H9 (cell line): ENCODE results near the gene GID8. TPM values are rescaled to one million over a fixed set of nuclear protein-coding genes. Genes with fewer than 3 reads are reported as not detected.

Source experiments
- DNase-seq: peaks from one replicate; pipeline ENCODE4 v3.0.0-alpha.2; 2017
- H2AFZ ChIP-seq: one replicate; pipeline ENCODE4 v1.6.1; 2013; ENCODE audit warnings: mild to moderate bottlenecking, low read length, control low read depth, moderate library complexity
- H2AK5ac ChIP-seq: 2 replicates; pipeline ENCODE4 v1.6.1; 2013; ENCODE audit warnings: low read length, control low read depth, mixed read lengths; ENCODE audit not compliant: insufficient read length
- H2BK120ac ChIP-seq: one replicate; pipeline ENCODE4 v1.6.1; 2013; ENCODE audit warnings: low read depth, mild to moderate bottlenecking, low read length, control low read depth, inconsistent platforms; ENCODE audit not compliant: poor library complexity, severe bottlenecking
- H2BK12ac ChIP-seq: 2 replicates; pipeline ENCODE4 v1.6.1; 2013; ENCODE audit warnings: low read length, control low read depth, mixed read lengths, low read depth; ENCODE audit not compliant: insufficient read length
- H2BK15ac ChIP-seq: 2 replicates; pipeline ENCODE4 v1.6.1; 2013; ENCODE audit warnings: low read depth, low read length, control low read depth
- H2BK20ac ChIP-seq: one replicate; pipeline ENCODE4 v1.6.1; 2013; ENCODE audit warnings: low read depth, mild to moderate bottlenecking, low read length, control low read depth, inconsistent platforms; ENCODE audit not compliant: poor library complexity, severe bottlenecking
- H2BK5ac ChIP-seq: 2 replicates; pipeline ENCODE4 v1.6.1; 2013; ENCODE audit warnings: low read length, control low read depth, mixed read lengths; ENCODE audit not compliant: insufficient read length
- H3K14ac ChIP-seq: 2 replicates; pipeline ENCODE4 v1.6.1; 2013; ENCODE audit warnings: low read length, control low read depth; ENCODE audit not compliant: insufficient read depth
- H3K18ac ChIP-seq: 2 replicates; pipeline ENCODE4 v1.6.1; 2013; ENCODE audit warnings: low read depth, mild to moderate bottlenecking, mixed read lengths, low read length, control low read depth; ENCODE audit not compliant: insufficient read length
- H3K23ac ChIP-seq: 2 replicates; pipeline ENCODE4 v1.6.1; 2013; ENCODE audit warnings: low read length, control low read depth, mixed read lengths, low read depth; ENCODE audit not compliant: insufficient read length
- H3K23me2 ChIP-seq: 2 replicates; pipeline ENCODE4 v1.6.1; 2013; ENCODE audit warnings: low read depth, mild to moderate bottlenecking, mixed read lengths, low read length, control low read depth; ENCODE audit not compliant: insufficient read length, poor library complexity, severe bottlenecking
- H3K27ac ChIP-seq: 2 replicates; pipeline ENCODE4 v1.5.1; 2013; ENCODE audit warnings: low read length, control low read depth, mixed read lengths, low read depth; ENCODE audit not compliant: insufficient read length
- H3K27me3 ChIP-seq: 2 replicates; pipeline ENCODE4 v1.6.1; 2013; ENCODE audit warnings: low read length, control low read depth, inconsistent platforms; ENCODE audit not compliant: insufficient read depth
- H3K4ac ChIP-seq: 2 replicates; pipeline ENCODE4 v1.6.1; 2013; ENCODE audit warnings: low read depth, mild to moderate bottlenecking, control low read depth, inconsistent platforms, low read length, moderate library complexity
- H3K4me1 ChIP-seq: 2 replicates; pipeline ENCODE4 v1.6.1; 2013; ENCODE audit warnings: low read length, control low read depth, inconsistent platforms; ENCODE audit not compliant: insufficient read depth
- H3K4me2 ChIP-seq: 2 replicates; pipeline ENCODE4 v1.6.1; 2013; ENCODE audit warnings: low read length, control low read depth, mixed read lengths; ENCODE audit not compliant: insufficient read length, insufficient read depth
- H3K56ac ChIP-seq: 2 replicates; pipeline ENCODE4 v1.6.1; 2013; ENCODE audit warnings: low read depth, mild to moderate bottlenecking, mixed read lengths, low read length, control low read depth; ENCODE audit not compliant: insufficient read length
- H3K79me1 ChIP-seq: 2 replicates; pipeline ENCODE4 v1.6.1; 2013; ENCODE audit warnings: low read depth, mild to moderate bottlenecking, moderate library complexity, low read length, control low read depth, inconsistent platforms; ENCODE audit not compliant: insufficient read depth, poor library complexity, severe bottlenecking
- H3K79me2 ChIP-seq: 2 replicates; pipeline ENCODE4 v1.6.1; 2013; ENCODE audit warnings: low read length, control low read depth, inconsistent platforms; ENCODE audit not compliant: insufficient read depth
- H3K9ac ChIP-seq: 2 replicates; pipeline ENCODE4 v1.6.1; 2013; ENCODE audit warnings: low read length, control low read depth, mixed read lengths; ENCODE audit not compliant: insufficient read length; ENCODE audit errors: extremely low read depth
- H3K9me3 ChIP-seq: one replicate; pipeline ENCODE4 v1.6.1; 2013; ENCODE audit warnings: low read depth, low read length, inconsistent platforms; ENCODE audit not compliant: control insufficient read depth
- H3T11ph ChIP-seq: one replicate; pipeline ENCODE4 v1.6.1; 2013; ENCODE audit warnings: mild to moderate bottlenecking, low read length, control low read depth, inconsistent platforms
- H4K20me1 ChIP-seq: one replicate; pipeline ENCODE4 v1.6.1; 2013; ENCODE audit not compliant: control insufficient read depth, insufficient read length, insufficient read depth
- H4K5ac ChIP-seq: 2 replicates; pipeline ENCODE4 v1.6.1; 2013; ENCODE audit warnings: low read depth, mild to moderate bottlenecking, mixed read lengths, low read length, control low read depth; ENCODE audit not compliant: insufficient read length
- H4K8ac ChIP-seq: replicated peaks from 2 replicates; pipeline ENCODE4 v1.6.1; 2013; ENCODE audit warnings: low read length, control low read depth, mixed read lengths, low read depth; ENCODE audit not compliant: insufficient read length
- H4K91ac ChIP-seq: 2 replicates; pipeline ENCODE4 v1.6.1; 2013; ENCODE audit warnings: low read depth, mild to moderate bottlenecking, moderate library complexity, mixed read lengths, low read length, control low read depth; ENCODE audit not compliant: insufficient read length
- H3K27ac Mint-ChIP-seq, 3 experiments: 2 replicates in 2 of 3; 3 replicates in 1 of 3; pipeline ENCODE4 v1.8.0; 2020 to 2021; ENCODE audit warnings: mixed read lengths in 3 of 3, mild to moderate bottlenecking in 1 of 3, moderate library complexity in 1 of 3
- H3K27me3 Mint-ChIP-seq: 2 replicates; pipeline ENCODE4 v1.8.0; 2021; ENCODE audit warnings: low read depth, mild to moderate bottlenecking, moderate library complexity, mixed read lengths
- H3K36me3 Mint-ChIP-seq, 3 experiments: 2 replicates in 2 of 3; 3 replicates in 1 of 3; pipeline ENCODE4 v1.8.0; 2020 to 2021; ENCODE audit warnings: low read depth in 3 of 3, mixed read lengths in 3 of 3; ENCODE audit not compliant: insufficient read depth in 1 of 3
- H3K4me1 Mint-ChIP-seq, 2 experiments: 2 replicates each; pipeline ENCODE4 v1.8.0; 2020; ENCODE audit warnings: mixed read lengths in 2 of 2
- H3K4me3 Mint-ChIP-seq, 2 experiments: 2 replicates in 1 of 2; 3 replicates in 1 of 2; pipeline ENCODE4 v1.8.0; 2020 to 2021; ENCODE audit warnings: mild to moderate bottlenecking in 2 of 2, mixed read lengths in 2 of 2, moderate library complexity in 1 of 2
- H3K9me3 Mint-ChIP-seq, 2 experiments: 2 replicates in 1 of 2; 3 replicates in 1 of 2; pipeline ENCODE4 v1.8.0; 2020; ENCODE audit warnings: mild to moderate bottlenecking in 2 of 2, mixed read lengths in 2 of 2, moderate library complexity in 1 of 2
- WGBS: extraction: QIAGEN DNeasy Blood & Tissue Kit; methylation state at CpG from one replicate; pipeline ENCODE4 v1.1.7; 2013; ENCODE audit warnings: missing lambda C conversion rate, low lambda C conversion rate, mixed read lengths; ENCODE audit not compliant: insufficient read length; ENCODE audit errors: extremely low coverage; 5-methylcytosine and 5-hydroxymethylcytosine counted together
- total RNA-seq: library from RNA; stranded (reverse); gene quantifications from 2 replicates; pipeline ENCODE4 v1.2.1, GENCODE V29; 2021
- TF ChIP-seq, protein P1 (sequence below): fragments of 200-600 bp; sonication (generic); conservative IDR thresholded peaks from 3 replicates; pipeline ENCODE4 v1.8.0; 2021; ENCODE audit warnings: antibody characterized with exemption, mild to moderate bottlenecking

GID8 gene
- total RNA-seq, 1 experiment from 2014 or later, result 60.9 TPM

DNA sequence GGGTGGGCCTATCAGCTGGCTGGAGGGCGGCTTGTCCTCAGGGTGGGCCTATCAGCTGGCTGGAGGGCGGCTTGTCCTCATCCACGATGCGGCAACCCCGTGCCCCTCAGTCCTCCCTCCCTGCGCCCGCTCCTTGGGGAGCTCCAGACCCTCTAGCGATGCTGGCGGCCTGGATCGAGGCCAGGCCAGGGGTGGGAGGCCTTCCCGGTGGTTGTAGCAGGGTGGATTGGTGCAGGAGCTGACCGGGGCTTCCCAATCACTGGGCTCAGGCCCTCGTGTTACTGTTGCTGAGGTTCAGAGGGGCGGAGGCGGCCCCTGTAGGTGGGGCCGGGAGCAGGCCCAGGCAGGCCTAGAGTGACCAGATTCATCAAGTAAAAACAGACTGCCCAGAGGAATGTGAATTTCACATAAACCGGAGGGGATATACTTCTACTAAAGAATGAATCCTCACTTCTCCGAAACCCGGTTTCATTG lies 23.4 kb downstream of the GID8 start:
- no peak overlapping the region for H2BK20ac ChIP-seq
- no peak overlapping the region for H4K5ac ChIP-seq
- H3K56ac ChIP-seq, result no peak overlapping the region
- no peak overlapping the region for H3K9ac ChIP-seq
- no peak overlapping the region for H3K23ac ChIP-seq
- no peaks in the 10 kb centered on the region for H3K79me1 ChIP-seq
- Mint-ChIP-seq H3K4me3 (peak overlapping the region in 1 of 2 experiments; percentile 62; a peak in 3 of 5 replicates), H3K36me3 (peaks cover 2 to 24% (median 7%) of the 10 kb centered on the region in 3 experiments; a peak in 4 of 7 replicates), H3K27me3 (no peaks in the 10 kb centered on the region), H3K9me3 (no peaks in the 10 kb centered on the region), H3K4me1 (peaks cover 0 to 7% of the 10 kb centered on the region in 2 experiments; a peak in 1 of 4 replicates), H3K27ac (no peak overlapping the region)
- peak; percentile 75 for DNase-seq
- H2BK5ac ChIP-seq, result no peak overlapping the region
- H3K18ac ChIP-seq, result peak overlapping the region; percentile 46
- no peak overlapping the region for H2BK120ac ChIP-seq
- H3T11ph ChIP-seq, result no peak overlapping the region
- H3K14ac ChIP-seq, result no peak overlapping the region
- no peaks in the 10 kb centered on the region for H3K4me1 ChIP-seq
- no peak overlapping the region for H3K4ac ChIP-seq
- no peak overlapping the region for H3K4me2 ChIP-seq
- H3K27ac ChIP-seq, result no peak overlapping the region
- H4K8ac ChIP-seq, result no peak overlapping the region
- no peaks in the 10 kb centered on the region for H3K27me3 ChIP-seq
- TF ChIP-seq, protein P1, sequence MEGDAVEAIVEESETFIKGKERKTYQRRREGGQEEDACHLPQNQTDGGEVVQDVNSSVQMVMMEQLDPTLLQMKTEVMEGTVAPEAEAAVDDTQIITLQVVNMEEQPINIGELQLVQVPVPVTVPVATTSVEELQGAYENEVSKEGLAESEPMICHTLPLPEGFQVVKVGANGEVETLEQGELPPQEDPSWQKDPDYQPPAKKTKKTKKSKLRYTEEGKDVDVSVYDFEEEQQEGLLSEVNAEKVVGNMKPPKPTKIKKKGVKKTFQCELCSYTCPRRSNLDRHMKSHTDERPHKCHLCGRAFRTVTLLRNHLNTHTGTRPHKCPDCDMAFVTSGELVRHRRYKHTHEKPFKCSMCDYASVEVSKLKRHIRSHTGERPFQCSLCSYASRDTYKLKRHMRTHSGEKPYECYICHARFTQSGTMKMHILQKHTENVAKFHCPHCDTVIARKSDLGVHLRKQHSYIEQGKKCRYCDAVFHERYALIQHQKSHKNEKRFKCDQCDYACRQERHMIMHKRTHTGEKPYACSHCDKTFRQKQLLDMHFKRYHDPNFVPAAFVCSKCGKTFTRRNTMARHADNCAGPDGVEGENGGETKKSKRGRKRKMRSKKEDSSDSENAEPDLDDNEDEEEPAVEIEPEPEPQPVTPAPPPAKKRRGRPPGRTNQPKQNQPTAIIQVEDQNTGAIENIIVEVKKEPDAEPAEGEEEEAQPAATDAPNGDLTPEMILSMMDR, result peak; percentile 35; the same call in 2 of the 3 replicates
- no peaks in the 10 kb centered on the region for H4K20me1 ChIP-seq
- H2BK12ac ChIP-seq, result no peak overlapping the region
- H4K91ac ChIP-seq, result no peak overlapping the region
- H3K23me2 ChIP-seq, result no peaks in the 10 kb centered on the region
- H2BK15ac ChIP-seq, result no peak overlapping the region
- H3K9me3 ChIP-seq, result no peaks in the 10 kb centered on the region
- WGBS, result no CpG with 5 or more reads among the region's 19 CpGs
- no peak overlapping the region for H2AFZ ChIP-seq
- no peak overlapping the region for H2AK5ac ChIP-seq
- no peaks in the 10 kb centered on the region for H3K79me2 ChIP-seq
